Measurements from ENCODE around the gene S1PR2. TPM values are rescaled to one million over a fixed set of nuclear protein-coding genes. Genes with fewer than 3 reads are reported as not detected.

S1PR2 gene
- total and polyA plus RNA-seq, 2 donors (not counting 3 experiments of a cell fraction or from before 2014, with no cell fraction given), result 0.70 to 1.0 TPM

DNA sequence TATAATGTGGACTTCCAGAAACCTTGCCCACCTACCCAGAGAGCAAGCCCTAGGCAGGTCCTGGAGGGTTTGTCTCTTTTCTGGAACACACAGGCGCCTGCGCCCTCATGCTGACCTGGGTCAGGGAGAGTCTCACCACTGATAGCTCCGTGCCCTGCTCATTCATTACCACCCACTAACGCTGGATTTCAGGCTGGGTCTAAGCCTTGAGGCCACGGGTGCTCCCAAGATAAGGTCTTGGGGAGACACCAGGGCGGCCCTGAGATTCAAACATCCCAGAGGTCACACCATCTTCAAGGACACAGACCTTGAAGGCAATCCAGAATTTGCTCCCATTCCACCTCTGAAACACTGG, 5.1 kb downstream of the S1PR2 start:
- no peak overlapping the region for H3K9ac ChIP-seq (replicated peaks; ENCODE audit: extremely low read depth, insufficient read depth, low read length)
- DNase-seq (ENCODE audit: low read depth, low spot score) (no peak), FAIRE-seq (no peak)
- no peaks in the 10 kb centered on the region for H3K9me1 ChIP-seq (replicated peaks; ENCODE audit: control insufficient read depth, extremely low read depth, insufficient read depth, low read length)
- no peaks in the 10 kb centered on the region for H4K20me1 ChIP-seq (replicated peaks; ENCODE audit: control insufficient read depth, extremely low read depth, insufficient read depth, low read length)
- H3K4me2 ChIP-seq (ENCODE audit: insufficient read depth, low read length), result no peak overlapping the region
- peaks cover 6% of the 10 kb centered on the region for H3K4me1 ChIP-seq (ENCODE audit: control insufficient read depth, extremely low read depth, insufficient read depth, low read length)
- ChIA-PET POLR2A (no interaction called here), CTCF (interaction anchor here (0.6 to 7.0 kb wide), 4 partner anchors 24 to 163 kb away, joined by 3 to 48 read pairs (median 4); no protein-coding TSS in a partner anchor)
- H2AFZ ChIP-seq (ENCODE audit: low read depth, low read length), result no peak overlapping the region
- intact Hi-C loops (cut with micrococcal nuclease), result no loop called here
- no peaks in the 10 kb centered on the region for H3K36me3 ChIP-seq (ENCODE audit: control insufficient read depth in 2 of 2, extremely low read depth in 1 of 2, insufficient read depth in 2 of 2, low read length in 2 of 2)
- no peaks in the 10 kb centered on the region for H3K9me3 ChIP-seq (replicated peaks; ENCODE audit: control insufficient read depth, insufficient read depth, low read length)
- H3K4me3 ChIP-seq (replicated peaks in 1 of 3; ENCODE audit: insufficient read depth in 1 of 3, low read depth in 1 of 3, low read length in 3 of 3), result no peak overlapping the region
- dilution Hi-C loops (cut with MboI; ENCODE audit: extremely low pct_ligation_motif_present, low sequenced_read_pairs), result no loop called here
- no peaks in the 10 kb centered on the region for H3K79me2 ChIP-seq (ENCODE audit: control insufficient read depth, insufficient read depth, low read length)
- no peaks in the 10 kb centered on the region for H3K27me3 ChIP-seq (ENCODE audit: control insufficient read depth in 2 of 2, insufficient read depth in 2 of 2, low read length in 2 of 2)
- BruUV-seq (replicated peaks), result no TSS peak
- H3K27ac ChIP-seq (ENCODE audit: insufficient read depth, low read depth, low read length), result no peak overlapping the region
- TF ChIP-seq EZH2 (IDR thresholded peaks at IDR 0.05; ENCODE audit: borderline replicate concordance, low read depth, low read length, severe bottlenecking) (no peak), MYC (IDR thresholded peaks at IDR 0.05; ENCODE audit: low read depth, low read length) (no peak), FOS (IDR thresholded peaks at IDR 0.05; ENCODE audit: borderline replicate concordance, insufficient read depth, low read length) (no peak), JUN (IDR thresholded peaks at IDR 0.05; ENCODE audit: borderline replicate concordance, insufficient read depth, insufficient read length, low read depth) (no peak), POLR2A (IDR thresholded peaks at IDR 0.05; ENCODE audit: low read depth, low read length) (no peak), POLR2AphosphoS5 (IDR thresholded peaks at IDR 0.05; ENCODE audit: insufficient read depth, low read depth, low read length) (no peak), GATA2 (IDR thresholded peaks at IDR 0.05; ENCODE audit: insufficient read depth, insufficient read length, low read depth, low read length) (no peak)
- TF ChIP-seq, protein P1, sequence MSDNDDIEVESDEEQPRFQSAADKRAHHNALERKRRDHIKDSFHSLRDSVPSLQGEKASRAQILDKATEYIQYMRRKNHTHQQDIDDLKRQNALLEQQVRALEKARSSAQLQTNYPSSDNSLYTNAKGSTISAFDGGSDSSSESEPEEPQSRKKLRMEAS (IDR thresholded peaks at IDR 0.05; ENCODE audit: insufficient read depth, insufficient read length), result no peak
- TF ChIP-seq, protein P2, sequence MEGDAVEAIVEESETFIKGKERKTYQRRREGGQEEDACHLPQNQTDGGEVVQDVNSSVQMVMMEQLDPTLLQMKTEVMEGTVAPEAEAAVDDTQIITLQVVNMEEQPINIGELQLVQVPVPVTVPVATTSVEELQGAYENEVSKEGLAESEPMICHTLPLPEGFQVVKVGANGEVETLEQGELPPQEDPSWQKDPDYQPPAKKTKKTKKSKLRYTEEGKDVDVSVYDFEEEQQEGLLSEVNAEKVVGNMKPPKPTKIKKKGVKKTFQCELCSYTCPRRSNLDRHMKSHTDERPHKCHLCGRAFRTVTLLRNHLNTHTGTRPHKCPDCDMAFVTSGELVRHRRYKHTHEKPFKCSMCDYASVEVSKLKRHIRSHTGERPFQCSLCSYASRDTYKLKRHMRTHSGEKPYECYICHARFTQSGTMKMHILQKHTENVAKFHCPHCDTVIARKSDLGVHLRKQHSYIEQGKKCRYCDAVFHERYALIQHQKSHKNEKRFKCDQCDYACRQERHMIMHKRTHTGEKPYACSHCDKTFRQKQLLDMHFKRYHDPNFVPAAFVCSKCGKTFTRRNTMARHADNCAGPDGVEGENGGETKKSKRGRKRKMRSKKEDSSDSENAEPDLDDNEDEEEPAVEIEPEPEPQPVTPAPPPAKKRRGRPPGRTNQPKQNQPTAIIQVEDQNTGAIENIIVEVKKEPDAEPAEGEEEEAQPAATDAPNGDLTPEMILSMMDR (IDR thresholded peaks at IDR 0.05; ENCODE audit: extremely low read depth in 1 of 2, insufficient read depth in 1 of 2, low read depth in 1 of 2, low read length in 2 of 2), result no peak
